HG03139 (cell line): Measurements from ENCODE around the gene PDK4.
"Not testable (repeated sequence)": the region's sequence is repeated elsewhere in the genome, so short reads cannot be mapped to it uniquely, and the experiment has no call there.

ENCODE experiments used
- ATAC-seq: cut with Tn5 transposase; IDR thresholded peaks from one replicate; pipeline ENCODE4 v1.9.1; 2021; ENCODE audit not compliant: unreplicated experiment

The PDK4 gene

DNA sequence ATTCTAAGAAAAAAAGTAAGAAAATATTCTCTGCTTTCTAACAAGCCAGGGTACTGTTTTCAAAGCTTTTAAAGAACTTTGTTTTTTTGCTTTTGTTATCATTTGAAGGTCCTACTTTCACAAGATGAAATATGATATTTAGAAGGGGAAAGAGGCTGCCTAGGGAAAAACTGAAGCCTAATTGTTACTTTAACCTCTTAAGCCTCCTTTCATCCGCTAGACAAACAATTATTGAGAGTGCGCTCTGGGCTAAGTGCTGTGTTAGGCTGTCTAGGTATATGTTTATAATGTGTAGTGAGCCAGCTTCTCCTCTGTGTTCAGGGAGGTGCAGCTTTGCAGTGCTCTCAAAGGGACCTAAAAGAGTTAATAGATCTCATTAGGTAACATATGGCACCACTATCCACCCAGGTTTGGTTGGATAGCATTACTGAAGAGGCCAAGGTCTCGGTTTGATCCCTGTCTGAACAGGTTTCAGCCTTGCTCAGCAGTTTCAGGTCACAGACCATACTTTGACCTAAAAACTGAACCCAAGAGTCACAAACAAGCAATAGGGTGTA, 17.9 kb downstream of the PDK4 start:
- ATAC-seq: no peak

DNA sequence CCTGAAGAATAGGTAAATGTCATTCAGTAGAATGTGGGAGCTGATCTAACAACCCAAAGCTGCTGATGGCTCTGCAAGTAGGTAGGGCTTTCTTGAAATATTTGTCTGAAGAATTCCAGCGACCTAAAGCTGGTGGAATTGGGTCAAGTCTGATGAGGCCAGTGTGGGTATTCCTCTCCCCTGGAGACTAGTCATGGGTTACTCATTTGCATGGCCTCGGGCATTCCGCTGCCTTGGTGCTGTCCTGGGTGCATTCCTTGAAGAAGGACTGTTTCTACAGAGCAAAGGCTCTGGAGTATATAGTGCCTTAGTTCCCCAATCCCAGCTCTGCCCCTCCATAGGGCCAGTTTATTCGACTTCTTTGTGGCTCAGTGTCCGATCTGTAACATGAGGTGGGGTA, 19.2 kb downstream of the PDK4 start:
- ATAC-seq: no peak

DNA sequence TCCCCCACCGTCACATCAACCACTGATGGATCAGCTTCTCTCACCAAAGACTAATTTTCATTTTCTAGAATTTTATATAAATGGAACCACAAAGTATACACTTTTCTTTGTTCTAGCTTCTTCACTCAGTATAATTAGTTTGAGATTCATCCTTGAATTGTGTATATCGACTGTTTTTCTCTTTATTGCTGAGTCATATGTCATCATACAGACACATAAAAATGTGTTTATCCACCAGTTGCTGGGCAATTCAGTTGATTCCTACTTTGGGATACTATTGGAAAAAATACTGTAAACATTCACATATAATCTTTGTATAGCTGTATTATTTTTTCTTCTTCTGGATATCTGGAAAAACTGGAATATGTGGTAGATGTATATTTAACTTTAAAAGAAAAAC, 26.6 kb downstream of the PDK4 start:
- ATAC-seq: no peak

DNA sequence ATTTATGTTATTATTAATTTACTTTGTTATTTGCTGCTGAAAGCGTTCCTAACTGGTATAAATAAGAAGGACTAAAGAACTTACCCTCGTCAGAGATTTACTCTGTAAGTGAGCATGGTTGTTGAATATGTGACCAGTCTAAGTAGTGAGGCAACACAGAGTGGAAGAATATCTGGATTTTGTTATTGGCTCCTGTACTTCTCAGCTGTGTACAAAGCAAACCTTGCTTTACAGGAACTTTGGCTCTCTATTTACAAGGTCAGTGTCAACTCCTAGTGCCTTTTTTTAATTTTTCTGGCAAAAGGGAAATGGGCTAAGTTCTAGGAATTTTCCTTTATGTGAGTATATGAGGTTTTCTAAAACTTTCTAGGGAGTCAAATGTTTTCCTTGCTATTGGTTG, 35.6 kb downstream of the PDK4 start:
- ATAC-seq: no peak

DNA sequence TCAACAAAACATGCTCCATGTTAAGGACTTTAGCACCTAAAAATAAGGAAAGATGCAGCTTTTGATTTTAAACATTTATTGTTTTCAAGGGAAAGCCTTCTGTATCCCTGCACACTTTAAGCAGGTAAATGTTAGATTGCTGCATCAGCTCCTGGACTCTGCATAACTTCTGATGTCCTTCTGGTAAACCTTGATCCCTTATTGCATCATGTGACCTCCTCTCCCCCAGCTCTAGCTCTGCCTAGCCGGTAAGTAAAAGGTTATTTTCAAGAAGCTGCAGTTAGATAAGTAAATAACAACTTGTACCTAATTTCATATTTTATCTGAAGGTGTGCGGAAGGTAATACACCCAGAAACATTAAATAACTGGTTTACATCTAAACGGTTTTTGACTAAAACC, 37.5 kb downstream of the PDK4 start:
- ATAC-seq: no peak

DNA sequence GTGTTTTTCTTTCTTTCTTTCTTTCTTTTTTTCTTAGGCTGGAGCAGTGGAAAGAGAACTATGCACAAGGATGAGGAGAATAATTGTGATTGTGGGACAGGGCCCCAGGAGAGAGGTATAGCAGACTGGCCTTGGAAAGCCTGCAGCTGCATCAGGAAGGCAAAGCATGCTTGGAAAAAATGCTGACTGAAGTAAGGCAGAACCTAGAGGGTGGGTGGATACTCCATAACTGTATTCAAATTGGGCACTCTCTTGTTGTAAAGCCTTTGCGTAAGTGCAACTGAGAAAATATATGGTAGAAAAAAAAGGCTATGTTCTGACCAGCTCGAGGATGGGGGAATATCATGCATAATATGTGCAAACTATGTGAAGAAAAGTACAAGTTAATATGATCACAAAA, 39.5 kb downstream of the PDK4 start:
- no peak for ATAC-seq

DNA sequence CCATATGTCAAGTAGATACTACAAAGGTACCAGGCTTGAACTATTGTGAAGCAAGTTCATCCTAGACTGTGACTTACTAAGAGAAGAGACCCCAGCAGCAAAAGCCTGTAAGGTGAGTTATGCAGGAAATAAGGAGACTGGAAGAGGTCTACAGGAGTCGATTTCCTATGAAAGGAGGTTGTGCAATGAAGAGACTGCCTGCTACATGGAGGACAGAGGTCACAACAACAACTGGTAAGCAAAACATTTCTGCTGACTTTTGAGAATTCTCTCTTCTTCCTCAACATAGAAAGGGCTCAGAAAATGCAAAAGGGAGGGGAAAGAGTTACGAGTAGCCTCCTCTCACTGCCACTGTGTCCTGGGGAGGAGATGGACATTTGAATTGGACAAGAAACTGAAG, 42.4 kb downstream of the PDK4 start:
- no peak for ATAC-seq

DNA sequence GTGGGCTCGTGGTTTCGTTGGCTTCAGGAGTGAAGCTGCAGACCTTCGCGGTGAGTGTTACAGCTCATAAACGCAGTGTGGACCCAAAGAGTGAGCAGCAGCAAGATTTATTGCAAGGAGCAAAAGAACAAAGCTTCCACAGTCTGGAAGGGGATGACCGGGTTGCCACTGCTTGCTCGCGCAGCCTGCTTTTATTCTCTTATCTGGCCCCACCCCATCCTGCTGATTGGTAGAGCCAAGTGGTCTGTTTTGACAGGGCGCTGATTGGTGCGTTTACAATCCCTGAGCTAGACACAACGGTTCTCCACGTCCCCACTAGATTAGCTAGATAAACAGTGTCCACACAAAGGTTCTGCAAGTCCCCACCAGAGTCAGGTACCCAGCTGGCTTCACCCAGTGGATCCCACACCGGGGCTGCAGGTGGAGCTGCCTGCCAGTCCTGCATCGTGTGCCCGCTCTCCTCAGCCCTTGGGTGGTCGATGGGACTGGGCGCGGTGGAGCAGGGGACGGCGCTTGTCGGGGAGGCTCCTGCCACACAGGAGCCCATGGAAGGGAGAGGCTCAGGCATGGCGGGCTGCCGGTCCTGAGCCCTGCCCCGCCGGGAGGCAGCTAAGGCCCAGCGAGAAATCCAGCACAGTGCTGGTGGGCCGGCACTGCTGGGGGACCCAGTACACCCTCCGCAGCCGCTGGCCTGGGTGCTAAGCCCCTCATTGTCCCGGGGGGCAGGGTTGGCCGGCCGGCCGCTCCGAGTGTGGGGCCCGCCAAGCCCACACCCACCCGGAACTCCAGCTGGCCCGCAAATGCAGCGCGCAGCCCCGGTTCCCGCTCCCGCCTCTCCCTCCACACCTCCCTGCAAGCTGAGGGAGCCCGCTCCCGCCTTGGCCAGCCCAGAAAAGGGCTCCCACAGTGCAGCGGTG, 44.0 kb downstream of the PDK4 start:
- not testable (repeated sequence) for ATAC-seq

DNA sequence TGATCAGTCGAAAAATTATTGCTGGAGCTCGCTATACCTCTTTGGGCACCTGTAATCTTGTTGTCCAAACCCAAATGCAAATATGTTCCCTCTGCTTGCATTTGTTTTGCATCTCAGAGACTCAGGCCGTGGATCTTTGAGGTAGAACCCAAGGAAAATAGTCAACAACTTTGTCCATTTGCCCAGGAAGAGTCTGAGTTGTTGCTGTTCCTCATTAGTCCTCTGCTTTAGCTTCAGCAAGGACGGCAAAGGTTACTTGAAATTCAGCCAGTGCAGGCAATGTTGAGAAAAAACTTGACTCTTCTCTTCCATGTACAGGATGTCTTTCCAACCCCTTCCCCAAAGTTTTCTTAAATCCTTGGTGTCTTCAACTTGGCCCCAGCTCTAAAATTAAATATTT, 45.8 kb downstream of the PDK4 start:
- no peak for ATAC-seq

DNA sequence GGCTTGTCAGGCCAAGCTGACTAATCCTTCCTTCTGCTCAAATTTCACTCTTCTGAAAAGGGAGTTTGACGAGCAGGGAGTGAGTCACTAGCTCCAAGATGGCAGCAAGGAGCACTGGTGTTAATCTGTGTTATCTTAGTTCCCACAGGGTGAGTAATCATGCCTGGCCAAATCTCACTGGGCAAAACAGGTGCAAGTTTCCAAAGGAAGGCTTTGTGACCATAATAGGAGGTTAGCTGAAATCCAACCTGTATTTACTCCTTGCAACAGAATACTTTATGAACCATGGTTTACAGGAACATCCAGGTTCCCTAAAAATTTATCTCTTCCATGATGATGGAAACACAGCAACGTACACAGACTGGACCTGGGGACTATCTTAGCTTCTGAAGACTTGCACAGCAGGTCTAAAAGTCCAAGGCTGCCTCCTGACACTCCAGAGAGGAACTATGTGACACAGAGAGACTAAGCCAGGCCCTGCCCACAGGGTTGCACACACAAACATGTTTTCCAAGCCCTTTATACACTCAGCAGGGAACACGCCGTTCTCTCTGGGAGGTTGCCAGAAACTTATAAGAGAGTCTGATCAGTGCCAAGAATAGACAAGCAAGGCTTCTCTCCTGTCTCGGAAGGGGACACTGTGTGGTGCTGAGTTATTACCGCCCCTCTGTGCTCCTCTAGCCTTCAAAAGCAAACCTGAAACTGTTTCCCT, 46.3 kb downstream of the PDK4 start:
- no peak for ATAC-seq

DNA sequence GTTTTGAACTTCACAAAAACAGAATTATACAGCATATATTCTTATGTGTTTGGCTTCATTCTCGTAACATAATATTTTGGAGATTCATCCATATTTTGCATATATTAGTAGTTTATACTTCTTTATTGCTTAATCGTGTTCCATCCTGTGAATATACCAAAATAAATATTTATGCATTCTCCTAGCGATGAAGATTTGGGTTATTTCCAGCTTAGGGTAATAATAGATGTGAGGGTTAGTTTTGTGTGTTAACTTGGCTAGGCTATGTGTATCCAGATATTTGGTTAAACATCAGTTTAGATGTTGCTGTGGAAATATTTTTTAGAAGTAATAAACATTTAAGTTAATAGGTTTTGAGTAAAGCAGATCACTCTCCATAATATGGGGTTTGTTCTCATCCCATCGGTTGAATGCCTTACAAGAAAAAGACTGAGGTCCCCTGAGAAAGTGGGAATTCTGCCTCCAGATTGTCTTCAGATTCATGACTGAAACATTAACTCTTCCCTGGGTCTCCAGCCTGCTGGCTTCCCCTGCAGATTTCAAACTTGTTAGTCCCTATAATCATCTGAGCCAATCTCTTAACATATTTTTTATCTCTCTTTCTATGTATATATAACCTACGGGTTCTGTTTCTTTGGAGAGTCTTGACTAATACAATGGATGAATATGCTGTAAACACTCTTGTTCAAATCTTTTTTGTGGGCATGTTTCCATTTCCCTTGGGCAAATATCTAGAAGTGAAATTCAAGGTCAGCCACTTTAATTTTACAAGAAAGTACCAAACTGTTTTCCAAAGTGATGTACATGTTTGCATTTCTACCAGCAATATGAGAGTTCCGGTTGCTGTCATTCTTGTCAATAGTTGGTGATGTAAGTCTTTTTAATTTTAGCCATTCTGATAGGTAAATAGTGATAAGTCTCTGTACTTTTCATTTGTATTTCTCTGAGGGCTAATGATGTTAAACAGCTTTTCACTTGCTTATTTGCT, 48.7 kb downstream of the PDK4 start:
- ATAC-seq: no peak

DNA sequence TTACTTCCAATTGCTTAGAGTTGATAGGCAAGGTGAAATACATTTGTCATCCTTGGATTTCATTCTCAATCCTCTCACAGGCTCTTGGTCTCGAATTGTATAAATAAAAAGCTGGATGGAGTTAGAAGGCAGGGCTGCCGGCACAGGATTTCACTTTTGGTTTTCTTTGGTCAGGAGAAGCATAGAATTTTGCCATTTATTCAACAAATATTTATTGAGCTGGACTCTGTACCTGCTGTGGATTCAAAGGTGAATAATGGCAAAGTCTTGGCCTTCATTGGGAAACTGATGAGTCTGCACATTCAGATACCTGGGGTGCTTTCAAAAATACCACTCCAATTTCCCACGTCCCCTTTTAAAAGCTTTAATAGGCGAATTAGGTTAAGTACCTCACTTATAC, 49.7 kb downstream of the PDK4 start:
- ATAC-seq: no peak

DNA sequence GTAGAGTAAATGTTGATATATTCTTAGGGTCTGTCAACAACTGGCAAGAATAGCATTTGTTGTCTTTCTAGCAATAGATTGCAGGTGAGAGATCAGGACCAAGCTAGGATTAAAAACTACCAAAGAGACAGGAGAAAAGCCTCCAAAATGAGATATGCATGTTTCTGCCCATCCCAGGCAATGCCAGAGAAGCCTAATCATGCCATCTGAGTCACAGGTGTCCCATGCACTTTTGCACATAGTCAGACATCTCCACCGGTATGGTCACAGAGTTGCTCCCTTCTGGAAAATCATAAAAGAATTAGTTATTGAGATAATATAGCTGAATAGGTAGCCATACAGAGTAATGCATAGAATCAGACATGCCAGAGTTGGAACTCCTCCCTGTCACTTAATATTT, 50.6 kb downstream of the PDK4 start:
- ATAC-seq: no peak

DNA sequence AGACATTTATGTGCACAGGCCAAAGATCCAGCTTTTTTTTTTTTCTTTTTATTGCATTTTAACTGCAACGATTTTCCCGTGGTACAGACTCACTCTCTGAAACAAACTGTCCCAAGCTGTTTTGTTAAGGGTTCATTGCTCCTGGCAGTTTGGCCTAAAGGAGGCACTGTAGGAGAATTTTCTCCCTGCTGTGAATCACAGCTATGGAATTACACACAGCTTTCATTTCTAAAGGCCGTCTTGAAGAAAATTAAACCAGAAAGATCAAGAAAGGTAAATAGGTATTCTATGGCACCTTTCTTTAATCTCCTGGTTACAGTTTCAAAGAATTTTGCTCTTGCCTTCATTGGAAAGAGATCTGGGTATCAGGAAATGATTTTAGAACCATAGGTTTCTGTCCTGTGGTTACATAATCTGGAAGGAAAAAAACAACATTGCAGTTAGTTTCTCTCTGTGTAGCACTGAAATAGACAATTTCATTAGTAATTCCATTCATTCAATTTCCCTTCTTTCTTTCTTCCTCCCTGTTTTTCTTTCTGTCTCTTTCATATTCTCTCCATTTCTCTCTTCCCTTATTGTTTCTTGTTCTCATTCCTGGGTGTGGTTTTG, 51.2 kb downstream of the PDK4 start:
- no peak for ATAC-seq

DNA sequence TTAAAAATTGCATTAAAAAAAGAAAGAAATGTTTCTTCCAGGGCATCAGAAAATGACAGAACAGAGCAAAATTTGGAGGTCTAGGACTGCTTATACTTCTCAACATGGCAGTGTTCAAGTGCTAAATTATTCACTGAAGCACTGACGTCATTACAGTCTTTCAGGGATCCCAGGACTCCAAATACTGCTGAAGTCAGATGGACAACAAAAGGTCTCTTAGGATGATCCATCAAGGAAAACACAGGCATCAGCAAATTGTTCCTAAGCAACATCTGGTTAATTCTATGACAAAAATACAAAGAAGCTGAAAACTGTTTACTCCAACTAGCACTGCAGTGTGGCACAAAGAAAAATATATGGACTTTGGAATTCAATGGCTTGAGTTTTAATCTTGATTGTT, 52.1 kb downstream of the PDK4 start:
- ATAC-seq: no peak

DNA sequence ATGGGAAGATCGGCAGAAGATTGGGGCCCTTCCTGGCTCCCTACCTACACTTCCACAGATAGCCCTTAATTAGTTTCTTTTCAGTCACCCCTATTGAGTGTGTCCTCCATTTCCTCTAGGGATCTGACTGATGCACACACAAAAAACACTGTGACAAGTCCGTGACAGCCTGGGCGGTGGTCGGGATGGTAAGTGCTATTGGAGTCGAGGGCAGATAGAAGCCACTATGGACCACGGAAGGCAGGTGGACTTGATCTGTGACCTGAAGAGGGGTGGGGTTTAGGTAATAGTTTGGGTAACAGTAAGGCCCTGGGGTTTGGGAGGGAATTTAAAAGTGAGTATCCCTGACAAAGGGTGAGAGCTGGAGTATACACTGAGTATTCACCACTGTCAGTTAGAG, 53.0 kb downstream of the PDK4 start:
- ATAC-seq: no peak

DNA sequence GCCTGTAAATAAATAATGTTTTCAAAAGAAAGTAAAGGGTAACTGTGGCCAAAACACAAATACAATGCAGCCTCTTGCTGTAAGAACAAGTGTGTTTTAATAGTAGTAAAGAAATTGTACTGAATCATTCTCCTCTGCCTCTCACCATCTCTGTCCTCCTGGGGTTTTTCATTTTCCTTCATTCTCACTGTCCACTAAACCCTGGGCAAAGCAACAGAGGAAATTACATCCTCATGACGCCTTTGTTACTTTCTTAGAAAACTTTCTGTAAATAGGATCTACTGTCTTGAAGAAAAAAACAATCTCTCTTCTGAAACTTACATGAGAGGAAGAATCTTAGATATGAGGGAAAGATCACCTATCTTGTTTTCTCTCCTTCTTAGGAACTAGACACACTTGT, 56.0 kb downstream of the PDK4 start:
- no peak for ATAC-seq

DNA sequence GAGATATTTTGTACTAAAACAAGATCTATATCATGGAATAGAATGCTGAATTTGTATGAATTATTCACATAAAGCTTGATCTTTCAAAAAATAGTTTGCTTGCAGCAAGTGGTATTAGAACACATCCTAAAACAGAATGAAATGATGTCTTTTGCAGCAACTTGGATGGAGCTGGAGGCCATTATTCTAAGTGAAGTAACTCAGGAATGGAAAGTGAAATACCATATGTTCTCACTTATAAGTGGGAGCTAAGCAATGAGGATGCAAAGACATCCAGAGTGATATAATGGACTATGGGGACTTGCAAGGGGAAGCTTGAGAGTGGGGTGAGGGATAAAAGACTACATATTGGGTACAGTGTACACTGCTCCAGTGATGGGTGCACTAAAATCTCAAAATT, 56.9 kb downstream of the PDK4 start:
- ATAC-seq: no peak

DNA sequence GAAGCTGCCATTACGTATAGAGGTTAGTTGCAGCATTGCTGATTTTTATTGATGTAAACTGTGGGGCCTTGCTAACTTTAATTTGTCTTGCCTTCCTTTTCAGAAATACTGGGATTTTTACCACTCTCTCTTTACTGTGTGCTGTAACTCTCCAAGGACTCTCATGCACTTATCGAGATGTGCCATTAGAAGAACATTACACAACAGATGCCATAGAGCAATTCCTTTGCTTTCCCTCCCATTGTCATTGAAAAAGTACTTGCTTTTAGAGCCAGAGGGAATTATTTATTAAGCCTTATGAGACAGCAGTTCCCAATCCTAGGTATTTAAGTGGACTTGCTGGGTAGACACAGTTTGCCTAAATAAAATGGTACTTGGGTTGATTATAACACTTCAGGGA, 58.8 kb downstream of the PDK4 start:
- no peak for ATAC-seq

DNA sequence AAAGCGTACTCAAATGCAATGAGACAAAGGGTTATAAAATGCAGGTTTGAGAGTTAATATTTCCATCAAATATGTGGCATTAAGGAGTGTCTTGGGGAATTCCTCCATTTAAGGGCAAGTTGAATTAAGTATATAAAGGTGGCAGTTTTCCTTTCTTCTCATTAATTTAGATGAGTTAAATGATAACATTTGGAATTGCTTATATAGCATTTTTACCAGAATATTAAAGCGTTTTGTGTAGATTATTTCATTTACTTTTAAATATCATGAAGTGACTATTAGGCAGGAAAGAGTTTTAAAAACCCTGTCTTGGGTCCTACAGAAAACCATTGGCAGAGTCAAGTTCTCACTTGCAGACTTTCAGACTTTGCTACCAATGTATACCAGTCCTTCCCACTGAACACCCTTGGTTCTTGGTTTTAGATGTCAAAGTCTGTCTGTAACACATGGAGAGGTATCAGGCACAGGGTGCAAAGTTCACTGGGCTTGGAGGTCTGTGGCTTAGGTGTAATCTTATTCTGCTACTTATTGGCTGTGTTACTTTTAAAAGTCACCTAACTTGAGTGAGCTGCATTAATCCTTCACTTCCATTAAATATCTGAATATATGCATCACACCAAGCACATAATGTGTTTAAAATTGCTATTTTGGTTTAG, 59.5 kb downstream of the PDK4 start:
- ATAC-seq: no peak
